ENCODE measurements around the gene SSTR1.

DNA sequence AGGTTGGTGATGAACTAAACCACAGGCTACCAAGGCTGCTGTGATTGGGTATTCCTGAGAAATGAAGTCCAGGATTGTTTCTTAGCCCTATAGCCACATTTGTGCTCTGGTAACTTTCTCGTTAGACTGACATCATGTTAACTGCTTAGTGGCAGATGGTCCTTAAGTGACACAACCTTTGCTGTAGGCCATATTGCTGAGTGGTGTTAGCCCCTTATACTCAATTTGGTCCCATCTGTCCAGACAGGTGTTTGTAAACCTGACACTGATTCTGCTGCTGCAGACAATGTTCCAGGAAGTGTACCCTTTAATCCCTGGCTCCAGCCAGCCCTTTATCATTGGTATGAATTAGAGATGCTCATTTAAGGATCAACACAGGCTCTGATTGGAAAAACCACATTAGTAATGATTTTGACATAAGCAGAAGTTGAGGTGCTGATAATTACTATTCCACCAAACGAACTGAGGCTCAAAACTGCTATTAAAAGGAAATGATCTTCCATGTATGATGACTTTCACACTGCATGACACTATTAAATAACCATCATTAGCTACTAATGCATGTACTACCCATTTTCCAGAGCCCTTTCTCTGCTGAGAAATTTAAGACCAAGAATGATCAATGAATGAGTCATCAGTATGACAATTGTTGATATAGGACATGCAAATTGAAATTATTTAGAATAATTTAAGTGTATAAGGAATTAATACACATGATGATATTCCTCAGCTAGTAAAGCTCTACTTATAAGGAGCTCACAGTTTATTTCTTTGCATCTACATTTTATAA lies 3.6 kb upstream of the SSTR1 start:
- TF ChIP-seq, protein P1, sequence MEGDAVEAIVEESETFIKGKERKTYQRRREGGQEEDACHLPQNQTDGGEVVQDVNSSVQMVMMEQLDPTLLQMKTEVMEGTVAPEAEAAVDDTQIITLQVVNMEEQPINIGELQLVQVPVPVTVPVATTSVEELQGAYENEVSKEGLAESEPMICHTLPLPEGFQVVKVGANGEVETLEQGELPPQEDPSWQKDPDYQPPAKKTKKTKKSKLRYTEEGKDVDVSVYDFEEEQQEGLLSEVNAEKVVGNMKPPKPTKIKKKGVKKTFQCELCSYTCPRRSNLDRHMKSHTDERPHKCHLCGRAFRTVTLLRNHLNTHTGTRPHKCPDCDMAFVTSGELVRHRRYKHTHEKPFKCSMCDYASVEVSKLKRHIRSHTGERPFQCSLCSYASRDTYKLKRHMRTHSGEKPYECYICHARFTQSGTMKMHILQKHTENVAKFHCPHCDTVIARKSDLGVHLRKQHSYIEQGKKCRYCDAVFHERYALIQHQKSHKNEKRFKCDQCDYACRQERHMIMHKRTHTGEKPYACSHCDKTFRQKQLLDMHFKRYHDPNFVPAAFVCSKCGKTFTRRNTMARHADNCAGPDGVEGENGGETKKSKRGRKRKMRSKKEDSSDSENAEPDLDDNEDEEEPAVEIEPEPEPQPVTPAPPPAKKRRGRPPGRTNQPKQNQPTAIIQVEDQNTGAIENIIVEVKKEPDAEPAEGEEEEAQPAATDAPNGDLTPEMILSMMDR (IDR thresholded peaks at IDR 0.05) = no peak
- TF ChIP-seq EP300 (IDR thresholded peaks at IDR 0.05) = no peak
